SK-N-MC (cell line): ENCODE data around the gene MTMR10.

Experiments
- DNase-seq: peaks from one replicate; pipeline ENCODE4 v3.0.0-alpha.2; 2011; ENCODE audit warnings: low read depth, low spot score
- H3K27ac ChIP-seq: fragments of 200-600 bp; sonication (generic); 2 replicates; pipeline ENCODE4 v1.5.1; 2016; ENCODE audit warnings: mixed run types
- H3K36me3 ChIP-seq: fragments of 200-600 bp; sonication (generic); 2 replicates; pipeline ENCODE4 v1.6.1; 2017; ENCODE audit warnings: antibody characterized with exemption, low read length, mixed read lengths; ENCODE audit not compliant: insufficient read depth
- H3K4me3 ChIP-seq: fragments of 200-600 bp; sonication (generic); 2 replicates; pipeline ENCODE4 v1.5.1; 2016
- H3K9ac ChIP-seq: fragments of 200-600 bp; sonication (generic); 2 replicates; pipeline ENCODE4 v1.8.0; 2017; ENCODE audit warnings: mixed run types, mixed read lengths; ENCODE audit not compliant: insufficient read length
- H3K9me3 ChIP-seq: fragments of 200-600 bp; sonication (generic); 2 replicates; pipeline ENCODE4 v1.6.1; 2017; ENCODE audit warnings: low read depth, mild to moderate bottlenecking, antibody characterized with exemption, low read length, moderate library complexity, mixed read lengths
- EZH2 ChIP-seq: fragments of 200-600 bp; sonication (generic); IDR thresholded peaks from one replicate; pipeline ENCODE4 v1.6.1; 2017; ENCODE audit warnings: antibody characterized with exemption
- FOXP2 ChIP-seq: optimal IDR thresholded peaks from 2 replicates; pipeline ENCODE3; 2011; ENCODE audit warnings: mild to moderate bottlenecking, moderate library complexity; ENCODE audit not compliant: insufficient read depth; ENCODE audit errors: extremely low read length, control extremely low read depth
- POLR2AphosphoS5 ChIP-seq: IDR thresholded peaks from 2 replicates; pipeline ENCODE4 v1.6.1; 2012; ENCODE audit warnings: mild to moderate bottlenecking, low read depth, low read length, borderline replicate concordance

The MTMR10 gene

DNA sequence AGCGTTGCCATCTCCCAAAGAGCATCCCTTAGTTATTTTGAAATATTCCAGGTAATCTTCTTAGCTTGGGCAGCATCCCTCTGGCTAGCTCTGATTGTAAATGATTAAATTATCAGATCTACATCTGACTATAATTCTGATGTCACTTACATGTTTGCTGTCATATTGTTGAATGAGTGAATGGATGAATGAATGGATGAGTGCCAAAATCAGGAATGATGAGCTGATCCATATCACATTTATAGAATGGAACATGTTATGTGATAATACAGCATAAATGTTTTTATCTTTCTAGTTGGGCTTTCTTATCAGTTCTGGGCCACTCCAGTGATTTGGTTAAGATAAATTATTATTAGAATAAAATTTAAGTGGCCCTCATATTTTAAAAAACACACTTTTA is 73.8 kb downstream of the MTMR10 start:
- Histone ChIP-seq H3K27ac (no peak overlapping the region), H3K9ac (no peak overlapping the region), H3K9me3 (no peaks in the 10 kb centered on the region), H3K36me3 (peaks cover 77% of the 10 kb centered on the region), H3K4me3 (no peak overlapping the region)
- no peak for TF ChIP-seq FOXP2
- TF ChIP-seq EZH2: no peak
- TF ChIP-seq POLR2AphosphoS5: no peak
- DNase-seq: no peak

DNA sequence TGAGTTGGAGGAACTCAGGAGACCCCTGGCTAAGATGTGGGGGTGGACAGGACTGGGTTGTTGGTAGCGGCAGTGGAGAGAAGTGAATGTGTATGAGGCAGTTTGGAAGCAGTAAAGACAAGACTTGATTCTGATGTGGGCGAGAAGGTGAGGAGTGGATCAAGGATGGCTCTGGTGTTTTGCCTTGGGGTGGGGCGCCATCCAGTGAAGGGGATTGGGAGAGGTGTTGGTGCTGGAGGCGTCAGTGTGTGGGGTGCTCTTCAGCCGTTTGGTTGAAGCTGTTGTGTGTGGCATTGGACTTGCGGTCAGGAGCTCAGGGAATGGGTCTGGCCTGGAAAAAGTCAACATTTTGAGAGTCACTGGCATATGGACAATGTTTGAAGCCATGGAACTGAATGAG is 74.4 kb downstream of the MTMR10 start:
- no peaks in the 10 kb centered on the region for H3K9me3 ChIP-seq
- peaks cover 75% of the 10 kb centered on the region for H3K36me3 ChIP-seq
- H3K4me3 ChIP-seq: no peak overlapping the region
- H3K9ac ChIP-seq: no peak overlapping the region
- DNase-seq: no peak
- no peak overlapping the region for H3K27ac ChIP-seq
- TF ChIP-seq EZH2 (no peak), POLR2AphosphoS5 (no peak), FOXP2 (no peak)

DNA sequence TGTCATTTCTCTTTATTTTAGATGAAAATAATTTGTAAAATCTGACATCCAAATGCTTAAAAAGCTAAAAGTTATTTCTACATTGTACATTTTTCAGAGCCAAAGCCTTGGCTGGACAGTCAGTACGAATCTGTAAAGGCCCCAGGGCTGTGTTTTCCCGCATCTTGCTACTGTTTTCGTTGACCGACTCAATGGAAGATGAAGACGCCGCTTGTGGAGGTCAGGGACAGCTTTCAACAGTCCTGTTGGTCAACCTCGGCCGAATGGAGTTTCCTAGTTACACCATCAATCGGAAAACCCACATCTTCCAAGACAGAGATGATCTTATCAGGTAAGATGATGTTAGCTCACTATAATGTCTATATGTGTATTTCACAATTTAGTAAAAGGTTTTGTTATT is 77.7 kb downstream of the MTMR10 start:
- Histone ChIP-seq H3K4me3 (no peak overlapping the region), H3K36me3 (peaks cover 69% of the 10 kb centered on the region), H3K9ac (no peak overlapping the region), H3K27ac (no peak overlapping the region), H3K9me3 (no peaks in the 10 kb centered on the region)
- TF ChIP-seq POLR2AphosphoS5 (no peak), FOXP2 (no peak), EZH2 (no peak)
- DNase-seq: no peak

DNA sequence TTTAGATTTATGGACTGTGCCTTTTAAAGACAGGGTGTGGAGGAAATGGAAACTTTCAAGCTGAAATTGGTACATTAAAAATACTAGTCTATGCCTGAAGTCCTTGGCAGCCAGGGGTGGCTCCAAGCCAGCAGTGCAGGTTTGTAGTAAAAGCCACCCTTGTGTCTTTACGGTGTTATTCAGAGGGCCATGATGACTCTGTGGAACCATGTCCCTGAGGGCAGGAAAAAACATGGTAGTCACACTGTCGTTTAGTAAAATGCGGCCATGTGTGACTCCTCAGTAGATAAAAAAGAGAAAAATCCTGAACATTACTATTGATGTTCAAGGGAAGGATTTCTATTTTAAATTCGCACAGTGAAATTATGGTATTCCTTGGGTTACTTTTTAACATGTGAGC is 85.1 kb downstream of the MTMR10 start:
- Histone ChIP-seq H3K4me3 (no peak overlapping the region), H3K27ac (no peak overlapping the region), H3K36me3 (peaks cover 39% of the 10 kb centered on the region)

DNA sequence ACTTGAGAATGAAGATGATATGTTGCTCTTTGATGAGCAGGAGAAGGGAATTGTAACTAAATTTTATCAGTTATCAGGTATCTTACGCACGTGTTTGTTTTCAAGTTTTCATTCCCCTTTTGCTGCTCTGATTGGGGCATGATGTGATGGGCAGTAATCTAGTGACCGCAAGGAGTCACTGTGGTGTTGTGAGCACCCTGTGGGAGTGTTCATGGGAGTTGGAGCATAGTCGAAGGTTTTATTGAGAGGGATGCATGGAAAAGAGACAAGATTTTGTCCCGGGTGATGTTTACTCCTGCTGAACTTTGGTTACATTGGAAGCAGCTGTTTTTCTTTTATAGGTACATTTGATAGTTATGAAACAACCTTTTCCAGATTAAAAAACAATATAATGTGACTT is 85.6 kb downstream of the MTMR10 start:
- H3K9me3 ChIP-seq: no peaks in the 10 kb centered on the region
- no peak for DNase-seq
- H3K27ac ChIP-seq: no peak overlapping the region
- TF ChIP-seq POLR2AphosphoS5: no peak
- no peak overlapping the region for H3K4me3 ChIP-seq
- H3K9ac ChIP-seq: no peak overlapping the region
- H3K36me3 ChIP-seq: peaks cover 35% of the 10 kb centered on the region

More for the DNA sequence above, 85.1 kb downstream of the MTMR10 start:
- Histone ChIP-seq H3K9ac (no peak overlapping the region), H3K9me3 (no peaks in the 10 kb centered on the region)
- no peak for DNase-seq
- TF ChIP-seq EZH2 (no peak), FOXP2 (no peak), POLR2AphosphoS5 (no peak)

DNA sequence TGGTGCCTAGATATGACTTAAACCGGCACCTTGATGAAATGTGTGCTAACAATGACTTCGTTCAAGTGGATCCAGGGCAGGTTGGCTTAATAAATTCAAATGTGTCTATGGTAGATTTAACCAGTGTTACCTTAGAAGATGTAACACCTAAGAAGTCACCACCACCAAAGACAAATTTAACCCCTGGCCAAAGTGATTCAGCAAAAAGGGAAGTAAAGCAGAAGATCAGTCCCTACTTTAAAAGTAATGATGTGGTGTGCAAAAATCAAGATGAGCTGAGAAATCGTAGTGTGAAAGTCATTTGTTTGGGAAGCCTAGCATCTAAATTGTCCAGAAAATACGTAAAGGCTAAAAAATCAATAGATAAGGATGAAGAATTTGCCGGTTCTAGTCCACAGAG is 86.6 kb downstream of the MTMR10 start:
- Histone ChIP-seq H3K27ac (no peak overlapping the region), H3K9ac (peak overlapping the region; percentile 92), H3K36me3 (peaks cover 29% of the 10 kb centered on the region), H3K4me3 (peak overlapping the region; percentile 94), H3K9me3 (no peaks in the 10 kb centered on the region)
- TF ChIP-seq POLR2AphosphoS5: no peak
- no peak for TF ChIP-seq FOXP2
- no peak for DNase-seq

DNA sequence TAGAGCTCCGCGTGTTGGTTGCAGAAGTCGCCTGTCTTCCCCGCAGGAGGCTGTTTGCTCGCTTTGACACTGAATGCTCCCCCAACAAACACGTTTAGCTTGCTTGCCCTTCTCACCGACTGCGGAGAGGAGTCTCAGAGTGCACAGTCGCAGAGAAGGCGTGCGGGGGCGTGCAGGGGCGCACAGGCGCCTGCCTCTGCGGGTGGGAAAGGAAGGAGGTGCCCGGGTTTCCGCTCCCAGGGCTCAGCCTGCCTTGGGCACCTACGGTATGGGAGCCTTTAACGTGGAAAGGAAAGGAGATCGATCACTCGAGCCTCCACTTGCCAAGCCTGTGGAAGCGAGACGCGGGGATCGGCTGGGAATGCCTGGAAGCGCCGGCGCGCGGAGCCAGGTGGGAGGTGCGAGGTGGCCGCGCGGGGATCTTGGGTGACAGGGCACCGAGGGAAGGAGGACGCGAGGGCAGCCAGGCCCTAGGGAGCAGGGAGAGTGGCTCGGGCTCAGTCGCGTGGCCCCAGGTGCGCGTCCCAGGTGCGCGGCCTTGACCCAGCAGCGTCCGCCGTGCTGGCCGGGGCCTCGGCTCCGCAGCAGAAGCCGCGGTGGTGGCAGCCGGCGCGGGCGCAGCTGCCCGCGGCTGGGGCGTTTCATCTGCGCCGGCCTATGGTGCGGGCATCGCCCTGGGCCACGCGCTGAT is 87.8 kb downstream of the MTMR10 start, which contains the start of gene FAN1:
Gene FAN1 (plus strand): TSS at position 419 of the 691 bp plus-strand sequence. CDS start 749 bp downstream, outside the sequence.
- peak; percentile 58 for DNase-seq
- Histone ChIP-seq H3K36me3 (peaks cover 18% of the 10 kb centered on the region), H3K9ac (peak within 1 kb of the TSS; percentile 92), H3K9me3 (no peaks in the 10 kb centered on the region), H3K4me3 (peak within 1 kb of the TSS; percentile 94), H3K27ac (peak within 1 kb of the TSS; percentile 88)
- peak; percentile 82 for TF ChIP-seq POLR2AphosphoS5
- TF ChIP-seq EZH2: no peak

DNA sequence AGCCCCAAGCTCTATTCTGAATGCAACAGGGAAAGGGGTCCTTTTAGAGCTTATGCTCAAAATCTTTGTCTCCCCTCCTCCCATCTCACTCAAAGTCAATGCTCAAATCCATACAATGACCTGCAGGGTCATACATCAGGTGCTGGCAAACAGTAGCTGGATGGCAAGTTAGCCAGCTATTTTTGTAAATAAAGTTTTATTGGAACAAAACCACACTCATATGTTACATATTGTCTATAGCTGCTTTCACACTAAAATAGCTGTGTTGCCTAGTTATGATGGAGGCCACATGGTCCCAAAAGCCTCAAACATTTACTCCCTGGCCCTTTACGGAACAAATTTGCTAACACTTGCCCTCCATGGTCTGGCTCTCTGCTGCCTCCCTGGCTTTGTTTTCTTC is 89.5 kb downstream of the MTMR10 start:
- TF ChIP-seq POLR2AphosphoS5 (no peak), EZH2 (no peak), FOXP2 (no peak)
- Histone ChIP-seq H3K27ac (no peak overlapping the region), H3K4me3 (no peak overlapping the region), H3K36me3 (peaks cover 14% of the 10 kb centered on the region), H3K9ac (no peak overlapping the region), H3K9me3 (no peaks in the 10 kb centered on the region)
- no peak for DNase-seq

DNA sequence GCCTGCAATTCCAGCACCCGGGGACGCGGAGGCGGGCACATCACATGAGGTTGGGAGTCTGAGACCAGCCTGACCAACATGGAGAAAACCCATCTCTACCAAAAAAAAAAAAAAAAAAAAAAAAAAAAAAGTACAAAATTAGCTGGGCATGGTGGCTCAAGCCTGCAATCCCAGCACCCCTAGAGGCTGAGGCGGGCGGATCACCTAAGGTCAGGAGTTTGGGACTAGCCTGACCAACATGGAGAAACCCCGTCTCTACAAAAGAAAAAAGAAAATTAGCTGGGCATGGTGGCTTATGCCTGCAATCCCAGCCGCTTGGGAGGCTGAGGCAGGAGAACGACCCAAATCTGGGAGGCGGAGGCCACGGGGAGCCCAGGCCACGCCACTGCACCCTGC is 95.2 kb downstream of the MTMR10 start:
- TF ChIP-seq POLR2AphosphoS5 (no peak), FOXP2 (no peak), EZH2 (no peak)
- Histone ChIP-seq H3K9me3 (no peaks in the 10 kb centered on the region), H3K9ac (no peak overlapping the region), H3K27ac (no peak overlapping the region), H3K4me3 (no peak overlapping the region), H3K36me3 (no peaks in the 10 kb centered on the region)
- no peak for DNase-seq
